HCT116 (cell line): Measurements from ENCODE around the gene AHNAK. TPM values are rescaled to one million over a fixed set of nuclear protein-coding genes. Genes with fewer than 3 reads are reported as not detected.

Experiments
- ATAC-seq: fragments of 200-7000 bp; cut with Tn5 transposase; 2 replicates; pipeline ENCODE4 v1.9.1; 2020; ENCODE audit warnings: mild to moderate bottlenecking, moderate library complexity
- BruUV-seq: library from RNA; stranded (reverse); fragments of 400-500 nt; replicated peaks from 2 replicates; lab custom pipeline; 2021; lab: Mats Ljungman, UMichigan
- CTCF ChIA-PET: fragments of 300-600 bp; sonication (Branson Sonifier 250); formaldehyde crosslinking; loops from one replicate; lab custom pipeline; 2021; ENCODE audit warnings: antibody characterized with exemption; lab: Charles Lee
- POLR2A ChIA-PET: fragments of 300-600, 350-600 bp; sonication (Branson Sonifier 250); formaldehyde crosslinking; loops from one replicate; lab custom pipeline; 2021; ENCODE audit warnings: antibody characterized with exemption; lab: Charles Lee
- RAD21 ChIA-PET, 2 experiments: fragments of 300-600 bp; sonication (Branson Sonifier 250); formaldehyde crosslinking; loops; one replicate each; lab custom pipeline; 2023; ENCODE audit warnings: low total read pairs in 2 of 2; ENCODE audit not compliant: uncharacterized antibody in 2 of 2, unreplicated experiment in 2 of 2, low non-redundant PET in 1 of 2; lab: Charles Lee
- DNase-seq: peaks from one replicate; pipeline ENCODE4 v3.0.0-alpha.2; 2010; ENCODE audit warnings: low read depth, low spot score
- H2AFZ ChIP-seq: fragments of 200-600 bp; shearing (Covaris generic), sonication (generic); 2 replicates; pipeline ENCODE4 v1.6.1; 2017; ENCODE audit warnings: low read depth, mixed run types, mixed read lengths, antibody characterized with exemption, low read length; ENCODE audit not compliant: poor library complexity, severe bottlenecking
- H3K27ac ChIP-seq: 2 replicates; pipeline ENCODE4 v1.5.1; 2012; ENCODE audit warnings: low read depth, low read length
- H3K27me3 ChIP-seq: fragments of 200-600 bp; sonication (generic); 2 replicates; pipeline ENCODE4 v1.6.1; 2016; ENCODE audit warnings: mixed run types, low read length, mixed read lengths; ENCODE audit not compliant: insufficient read depth
- H3K36me3 ChIP-seq, 2 experiments: fragments of 200-500 bp in 1 of 2; fragments of 200-600 bp in 1 of 2; sonication (Bioruptor generic) in 1 of 2; sonication (generic) in 1 of 2; 2 replicates each; pipeline versions ENCODE4 v1.5.1 to v1.6.1; 2014 to 2016; ENCODE audit warnings: low read length in 2 of 2, inconsistent platforms in 1 of 2, mixed read lengths in 1 of 2, mixed run types in 1 of 2; ENCODE audit not compliant: insufficient read depth in 2 of 2, control insufficient read depth in 1 of 2
- H3K4me1 ChIP-seq, 2 experiments: fragments of 200-600 bp in 1 of 2; sonication (generic) in 1 of 2; 2 replicates each; pipeline versions ENCODE4 v1.5.1 to v1.6.1; 2012 to 2017; ENCODE audit warnings: low read length in 2 of 2, inconsistent platforms in 1 of 2, mild to moderate bottlenecking in 1 of 2, mixed read lengths in 1 of 2, mixed run types in 1 of 2, moderate library complexity in 1 of 2; ENCODE audit not compliant: insufficient read depth in 2 of 2, control insufficient read depth in 1 of 2
- H3K4me2 ChIP-seq: fragments of 200-600 bp; sonication (generic); 2 replicates; pipeline ENCODE4 v1.6.1; 2017; ENCODE audit warnings: mixed run types, low read length, mixed read lengths
- H3K4me3 ChIP-seq, 2 experiments: fragments of 200-600 bp in 1 of 2; sonication (generic) in 1 of 2; replicated peaks in 1 of 2; 2 replicates each; pipeline ENCODE4 v1.5.1; 2011 to 2016; ENCODE audit warnings: low read length in 2 of 2, control low read depth in 1 of 2, low read depth in 1 of 2, mild to moderate bottlenecking in 1 of 2, mixed read lengths in 1 of 2, mixed run types in 1 of 2
- H3K79me2 ChIP-seq: fragments of 200-600 bp; sonication (generic); 2 replicates; pipeline ENCODE4 v1.6.1; 2017; ENCODE audit warnings: mild to moderate bottlenecking, mixed run types, low read length, moderate library complexity, mixed read lengths; ENCODE audit not compliant: insufficient read depth
- H3K9ac ChIP-seq: fragments of 200-600 bp; sonication (generic); 2 replicates; pipeline ENCODE4 v1.6.1; 2016; ENCODE audit warnings: low read length, mixed read lengths
- H3K9me2 ChIP-seq: fragments of 200-600 bp; sonication (generic), shearing (Covaris generic); 2 replicates; pipeline ENCODE4 v1.6.1; 2017; ENCODE audit warnings: mixed run types, mild to moderate bottlenecking, moderate library complexity; ENCODE audit not compliant: insufficient read depth
- H3K9me3 ChIP-seq, 2 experiments: fragments of 200-500 bp in 1 of 2; fragments of 200-600 bp in 1 of 2; sonication (Bioruptor generic) in 1 of 2; sonication (generic) in 1 of 2; 2 replicates each; pipeline ENCODE4 v1.6.1; 2014 to 2017; ENCODE audit warnings: low read length in 2 of 2, mixed read lengths in 2 of 2, inconsistent platforms in 1 of 2, low read depth in 1 of 2, mild to moderate bottlenecking in 1 of 2, mixed run types in 1 of 2, moderate library complexity in 1 of 2; ENCODE audit not compliant: control insufficient read depth in 1 of 2, insufficient read depth in 1 of 2
- H4K20me1 ChIP-seq: fragments of 200-600 bp; sonication (generic), shearing (Covaris generic); 2 replicates; pipeline ENCODE4 v1.6.1; 2017; ENCODE audit warnings: mixed run types, mild to moderate bottlenecking, moderate library complexity; ENCODE audit not compliant: insufficient read depth
- CBX3 ChIP-seq: IDR thresholded peaks from 2 replicates; pipeline ENCODE4 v1.6.1; 2012; ENCODE audit warnings: low read depth
- CTCF ChIP-seq, 3 experiments: fragments of 200-600 bp in 1 of 3; sonication (generic) in 1 of 3; IDR thresholded peaks in 2 of 3; conservative IDR thresholded peaks in 1 of 3; 2 replicates each; pipeline ENCODE4 v1.5.1; 2012 to 2017; ENCODE audit warnings: low read depth in 2 of 3, low read length in 2 of 3, antibody characterized with exemption in 1 of 3, borderline replicate concordance in 1 of 3, control low read depth in 1 of 3, mild to moderate bottlenecking in 1 of 3, mixed read lengths in 1 of 3, mixed run types in 1 of 3, moderate library complexity in 1 of 3; ENCODE audit not compliant: insufficient read depth in 1 of 3
- ELF1 ChIP-seq: IDR thresholded peaks from 2 replicates; pipeline ENCODE4 v1.6.1; 2012; ENCODE audit warnings: low read depth, borderline replicate concordance
- EZH2 ChIP-seq: fragments of 200-600 bp; sonication (generic); IDR thresholded peaks from 2 replicates; pipeline ENCODE4 v1.6.1; 2017; ENCODE audit warnings: antibody characterized with exemption, mixed run types
- EZH2phosphoT487 ChIP-seq: fragments of 200-600 bp; IDR thresholded peaks from 2 replicates; pipeline ENCODE4 v1.6.1; 2018; ENCODE audit warnings: antibody characterized with exemption, borderline replicate concordance
- FOSL1 ChIP-seq: IDR thresholded peaks from 2 replicates; pipeline ENCODE4 v1.6.1; 2012; ENCODE audit warnings: low read depth
- MAX ChIP-seq: IDR thresholded peaks from 2 replicates; pipeline ENCODE4 v1.6.1; 2012
- POLR2A ChIP-seq: IDR thresholded peaks from 2 replicates; pipeline ENCODE4 v1.7.0; 2011; ENCODE audit warnings: borderline replicate concordance; ENCODE audit not compliant: insufficient read depth, insufficient read length; ENCODE audit errors: extremely low read depth
- POLR2AphosphoS5 ChIP-seq: IDR thresholded peaks from 2 replicates; pipeline ENCODE4 v1.6.1; 2011; ENCODE audit warnings: mild to moderate bottlenecking, low read depth, low read length, moderate library complexity
- RAD21 ChIP-seq: IDR thresholded peaks from 2 replicates; pipeline ENCODE4 v1.6.1; 2012; ENCODE audit warnings: low read depth, mild to moderate bottlenecking
- REST ChIP-seq: IDR thresholded peaks from 2 replicates; pipeline ENCODE4 v1.6.1; 2012; ENCODE audit warnings: low read depth
- SIN3A ChIP-seq: IDR thresholded peaks from 2 replicates; pipeline ENCODE4 v1.6.1; 2012; ENCODE audit warnings: low read depth
- SP1 ChIP-seq: IDR thresholded peaks from 2 replicates; pipeline ENCODE4 v1.6.1; 2012; ENCODE audit warnings: low read depth
- SRF ChIP-seq: IDR thresholded peaks from 2 replicates; pipeline ENCODE4 v1.6.1; 2012; ENCODE audit warnings: low read depth
- YY1 ChIP-seq: IDR thresholded peaks from 2 replicates; pipeline ENCODE4 v1.6.1; 2011; ENCODE audit warnings: low read length, low read depth, moderate library complexity, mild to moderate bottlenecking; ENCODE audit not compliant: insufficient replicate concordance; ENCODE audit errors: extremely low read depth
- ZBTB33 ChIP-seq: IDR thresholded peaks from 2 replicates; pipeline ENCODE4 v1.6.1; 2011; ENCODE audit warnings: mild to moderate bottlenecking, low read length, moderate library complexity; ENCODE audit not compliant: insufficient replicate concordance; ENCODE audit errors: extremely low read depth
- ZNF274 ChIP-seq: fragments of 200-500 bp; sonication (Bioruptor generic); IDR thresholded peaks from 2 replicates; pipeline ENCODE4 v1.6.1; 2014; ENCODE audit warnings: mild to moderate bottlenecking, low read depth, low read length, inconsistent platforms
- intact Hi-C: fragments of 100-400 bp; cut with micrococcal nuclease; formaldehyde crosslinking; loops from 2 replicates; pipeline ENCODE4 v1.10.0; 2022
- total RNA-seq: library from RNA; stranded (reverse); gene quantifications from one replicate; pipeline ENCODE4 v1.2.1, GENCODE V29; 2021; ENCODE audit not compliant: unreplicated experiment

AHNAK gene
- total RNA-seq, 1 experiment from 2014 or later: 239 TPM

- no peak for TF ChIP-seq REST
- no peak for TF ChIP-seq POLR2A
- no peak for TF ChIP-seq ZNF274
- no peak for TF ChIP-seq ELF1
- TF ChIP-seq SP1: no peak
- TF ChIP-seq SRF: no peak
- TF ChIP-seq CBX3: no peak
- no peak for TF ChIP-seq FOSL1
- no peak for TF ChIP-seq RAD21
- TF ChIP-seq YY1: no peak
- TF ChIP-seq MAX: no peak
- no peak for TF ChIP-seq CTCF (IDR thresholded peaks at IDR 0.05 in 2 of 3, conservative IDR thresholded peaks at IDR 0.05 in 1 of 3; ENCODE audit: borderline replicate concordance in 1 of 3, insufficient read depth in 1 of 3, low read depth in 2 of 3, low read length in 2 of 3)
- no peak for TF ChIP-seq EZH2
- TF ChIP-seq POLR2AphosphoS5: no peak
- TF ChIP-seq SIN3A: no peak
- TF ChIP-seq ZBTB33: no peak
- TF ChIP-seq EZH2phosphoT487: no peak
- Histone ChIP-seq H3K79me2 (no peaks in the 10 kb centered on the region), H3K9me2 (no peaks in the 10 kb centered on the region), H3K36me3 (no peaks in the 10 kb centered on the region), H3K27ac (no peak overlapping the region), H3K4me3 (no peak overlapping the region), H3K27me3 (no peaks in the 10 kb centered on the region), H3K9me3 (no peaks in the 10 kb centered on the region), H4K20me1 (no peaks in the 10 kb centered on the region), H3K4me2 (no peak overlapping the region), H3K4me1 (peaks cover 9 to 15% of the 10 kb centered on the region in 2 experiments; a peak in 3 of 4 replicates), H2AFZ (no peak overlapping the region), H3K9ac (no peak overlapping the region)
- BruUV-seq: no TSS peak
- DNase-seq (no peak), ATAC-seq (no peak)
- POLR2A ChIA-PET: interaction anchor here (1.0 to 1.4 kb wide), 3 partner anchors 180 to 447 kb away, joined by 3 read pairs; partner anchors contain the start of genes C11orf98, CSKMT and EEF1G
- RAD21 ChIA-PET: interaction anchor here in 1 of 2 experiments (0.8 kb wide), 1 partner anchor 12 kb away, joined by 3 read pairs; no protein-coding TSS in a partner anchor
- intact Hi-C loops: no loop called here
- CTCF ChIA-PET: interaction anchor here (0.9 to 4.2 kb wide), 7 partner anchors 12 to 180 kb away, joined by 3 to 47 read pairs (median 4); partner anchors contain the start of gene EEF1G
Observed at GRCh38 chr11:62393735-62394134, 152.9 kb downstream of the AHNAK start.
